ENCODE measurements around the gene SRSF9. TPM values are rescaled to one million over a fixed set of nuclear protein-coding genes. Genes with fewer than 3 reads are reported as not detected.

The SRSF9 gene
- total and polyA plus RNA-seq, 2 of the 13 experiments (the other 11 are each of a cell fraction or from before 2014, with no cell fraction given), result 125 to 144 TPM

DNA sequence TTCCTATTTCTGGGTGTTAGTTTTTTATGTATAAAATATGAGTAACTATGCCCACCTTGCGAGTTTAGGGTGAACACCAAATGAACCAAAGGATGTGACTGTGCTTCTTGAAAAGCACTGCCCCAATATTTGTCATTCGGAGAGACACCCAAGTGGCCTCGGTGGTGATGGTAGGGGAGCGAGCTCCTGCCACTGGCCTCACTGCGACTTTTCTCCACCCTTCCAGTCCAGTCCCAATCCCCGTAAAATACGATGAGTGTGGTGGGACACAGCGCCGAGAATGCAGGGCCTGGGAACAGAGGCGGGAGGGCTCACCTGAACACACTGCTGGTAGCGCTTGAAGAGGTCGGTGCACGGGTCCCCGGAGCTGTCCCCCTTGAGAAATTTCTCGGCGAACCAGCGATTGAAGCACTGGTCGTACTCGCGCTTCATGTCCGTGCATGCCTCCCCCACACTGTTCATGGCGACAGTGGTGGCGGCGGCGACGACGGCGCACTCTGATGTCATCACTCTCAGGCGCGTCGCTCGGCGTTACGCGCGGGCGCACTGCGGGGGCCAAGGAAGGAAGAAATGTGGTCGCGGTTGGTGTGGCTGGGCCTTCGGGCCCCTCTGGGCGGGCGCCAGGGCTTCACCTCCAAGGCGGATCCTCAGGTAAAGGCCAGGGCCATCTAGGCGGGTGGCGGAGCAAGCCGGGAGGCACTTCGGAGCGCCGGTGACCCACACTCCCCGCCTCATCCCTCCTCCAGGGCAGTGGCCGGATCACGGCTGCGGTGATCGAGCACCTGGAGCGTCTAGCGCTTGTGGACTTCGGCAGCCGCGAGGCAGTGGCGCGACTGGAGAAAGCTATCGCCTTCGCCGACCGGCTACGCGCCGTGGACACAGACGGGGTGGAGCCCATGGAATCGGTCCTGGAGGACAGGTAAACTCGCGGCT, 23.4 kb downstream of the SRSF9 start, which contains the start of the genes GATC and TRIAP1 (continued):
- TF ChIP-seq, protein P1, sequence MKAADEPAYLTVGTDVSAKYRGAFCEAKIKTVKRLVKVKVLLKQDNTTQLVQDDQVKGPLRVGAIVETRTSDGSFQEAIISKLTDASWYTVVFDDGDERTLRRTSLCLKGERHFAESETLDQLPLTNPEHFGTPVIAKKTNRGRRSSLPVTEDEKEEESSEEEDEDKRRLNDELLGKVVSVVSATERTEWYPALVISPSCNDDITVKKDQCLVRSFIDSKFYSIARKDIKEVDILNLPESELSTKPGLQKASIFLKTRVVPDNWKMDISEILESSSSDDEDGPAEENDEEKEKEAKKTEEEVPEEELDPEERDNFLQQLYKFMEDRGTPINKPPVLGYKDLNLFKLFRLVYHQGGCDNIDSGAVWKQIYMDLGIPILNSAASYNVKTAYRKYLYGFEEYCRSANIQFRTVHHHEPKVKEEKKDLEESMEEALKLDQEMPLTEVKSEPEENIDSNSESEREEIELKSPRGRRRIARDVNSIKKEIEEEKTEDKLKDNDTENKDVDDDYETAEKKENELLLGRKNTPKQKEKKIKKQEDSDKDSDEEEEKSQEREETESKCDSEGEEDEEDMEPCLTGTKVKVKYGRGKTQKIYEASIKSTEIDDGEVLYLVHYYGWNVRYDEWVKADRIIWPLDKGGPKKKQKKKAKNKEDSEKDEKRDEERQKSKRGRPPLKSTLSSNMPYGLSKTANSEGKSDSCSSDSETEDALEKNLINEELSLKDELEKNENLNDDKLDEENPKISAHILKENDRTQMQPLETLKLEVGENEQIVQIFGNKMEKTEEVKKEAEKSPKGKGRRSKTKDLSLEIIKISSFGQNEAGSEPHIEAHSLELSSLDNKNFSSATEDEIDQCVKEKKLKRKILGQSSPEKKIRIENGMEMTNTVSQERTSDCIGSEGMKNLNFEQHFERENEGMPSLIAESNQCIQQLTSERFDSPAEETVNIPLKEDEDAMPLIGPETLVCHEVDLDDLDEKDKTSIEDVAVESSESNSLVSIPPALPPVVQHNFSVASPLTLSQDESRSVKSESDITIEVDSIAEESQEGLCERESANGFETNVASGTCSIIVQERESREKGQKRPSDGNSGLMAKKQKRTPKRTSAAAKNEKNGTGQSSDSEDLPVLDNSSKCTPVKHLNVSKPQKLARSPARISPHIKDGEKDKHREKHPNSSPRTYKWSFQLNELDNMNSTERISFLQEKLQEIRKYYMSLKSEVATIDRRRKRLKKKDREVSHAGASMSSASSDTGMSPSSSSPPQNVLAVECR (CRISPR knock-in tag; IDR thresholded peaks at IDR 0.05; ENCODE audit: borderline replicate concordance), result peak; percentile 99
- TF ChIP-seq ZNF12 (CRISPR knock-in tag; IDR thresholded peaks at IDR 0.05) (no peak; the same call in 1 of the 2 replicates), MAFF (IDR thresholded peaks at IDR 0.05; ENCODE audit: low read depth, low read length) (no peak), ZMYM4 (CRISPR knock-in tag; IDR thresholded peaks at IDR 0.05) (peak; percentile 91), SNAI1 (CRISPR knock-in tag; IDR thresholded peaks at IDR 0.05; ENCODE audit: borderline replicate concordance) (peak; percentile 83; the same call in 1 of the 2 replicates), ZNF883 (CRISPR knock-in tag; IDR thresholded peaks at IDR 0.05; ENCODE audit: not compliant biosample characterization) (peak; percentile 96), ZNF775 (CRISPR knock-in tag; IDR thresholded peaks at IDR 0.05; ENCODE audit: borderline replicate concordance) (no peak), CEBPB (IDR thresholded peaks at IDR 0.05; ENCODE audit: borderline replicate concordance, low read depth, low read length) (peak; percentile 13; the same call in 1 of the 2 replicates), ZNF558 (CRISPR knock-in tag; IDR thresholded peaks at IDR 0.05; ENCODE audit: borderline replicate concordance) (peak; percentile 88; the same call in 1 of the 2 replicates), ZKSCAN5 (CRISPR knock-in tag; IDR thresholded peaks at IDR 0.05) (no peak), PAX8 (CRISPR knock-in tag; IDR thresholded peaks at IDR 0.05; ENCODE audit: borderline replicate concordance) (peak; percentile 88; the same call in 1 of the 2 replicates), FOXK1 (CRISPR knock-in tag; IDR thresholded peaks at IDR 0.05; ENCODE audit: borderline replicate concordance, low read depth) (peak; percentile 96), ZNF30 (CRISPR knock-in tag; IDR thresholded peaks at IDR 0.05) (no peak), MYC (CRISPR knock-in tag; IDR thresholded peaks at IDR 0.05; ENCODE audit: borderline replicate concordance) (peak; percentile 99), RNF2 (conservative IDR thresholded peaks at IDR 0.05; ENCODE audit: low read depth) (no peak), E2F5 (CRISPR knock-in tag; conservative IDR thresholded peaks at IDR 0.05) (peak; percentile 73), CHD4 (IDR thresholded peaks at IDR 0.05; ENCODE audit: borderline replicate concordance, low read length) (no peak)
- TF ChIP-seq, protein P2, sequence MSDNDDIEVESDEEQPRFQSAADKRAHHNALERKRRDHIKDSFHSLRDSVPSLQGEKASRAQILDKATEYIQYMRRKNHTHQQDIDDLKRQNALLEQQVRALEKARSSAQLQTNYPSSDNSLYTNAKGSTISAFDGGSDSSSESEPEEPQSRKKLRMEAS (IDR thresholded peaks at IDR 0.05), result peak; percentile 98
- TF ChIP-seq, protein P3, sequence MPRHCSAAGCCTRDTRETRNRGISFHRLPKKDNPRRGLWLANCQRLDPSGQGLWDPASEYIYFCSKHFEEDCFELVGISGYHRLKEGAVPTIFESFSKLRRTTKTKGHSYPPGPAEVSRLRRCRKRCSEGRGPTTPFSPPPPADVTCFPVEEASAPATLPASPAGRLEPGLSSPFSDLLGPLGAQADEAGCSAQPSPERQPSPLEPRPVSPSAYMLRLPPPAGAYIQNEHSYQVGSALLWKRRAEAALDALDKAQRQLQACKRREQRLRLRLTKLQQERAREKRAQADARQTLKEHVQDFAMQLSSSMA (CRISPR knock-in tag; IDR thresholded peaks at IDR 0.05), result peak; percentile 95
- TF ChIP-seq, protein P4, sequence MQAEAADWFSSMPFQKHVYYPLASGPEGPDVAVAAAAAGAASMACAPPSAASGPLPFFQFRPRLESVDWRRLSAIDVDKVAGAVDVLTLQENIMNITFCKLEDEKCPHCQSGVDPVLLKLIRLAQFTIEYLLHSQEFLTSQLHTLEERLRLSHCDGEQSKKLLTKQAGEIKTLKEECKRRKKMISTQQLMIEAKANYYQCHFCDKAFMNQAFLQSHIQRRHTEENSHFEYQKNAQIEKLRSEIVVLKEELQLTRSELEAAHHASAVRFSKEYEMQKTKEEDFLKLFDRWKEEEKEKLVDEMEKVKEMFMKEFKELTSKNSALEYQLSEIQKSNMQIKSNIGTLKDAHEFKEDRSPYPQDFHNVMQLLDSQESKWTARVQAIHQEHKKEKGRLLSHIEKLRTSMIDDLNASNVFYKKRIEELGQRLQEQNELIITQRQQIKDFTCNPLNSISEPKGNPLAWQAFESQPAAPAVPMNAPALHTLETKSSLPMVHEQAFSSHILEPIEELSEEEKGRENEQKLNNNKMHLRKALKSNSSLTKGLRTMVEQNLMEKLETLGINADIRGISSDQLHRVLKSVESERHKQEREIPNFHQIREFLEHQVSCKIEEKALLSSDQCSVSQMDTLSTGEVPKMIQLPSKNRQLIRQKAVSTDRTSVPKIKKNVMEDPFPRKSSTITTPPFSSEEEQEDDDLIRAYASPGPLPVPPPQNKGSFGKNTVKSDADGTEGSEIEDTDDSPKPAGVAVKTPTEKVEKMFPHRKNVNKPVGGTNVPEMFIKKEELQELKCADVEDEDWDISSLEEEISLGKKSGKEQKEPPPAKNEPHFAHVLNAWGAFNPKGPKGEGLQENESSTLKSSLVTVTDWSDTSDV (CRISPR knock-in tag; IDR thresholded peaks at IDR 0.05), result no peak

Measured in HepG2 (cell line).